A673 (cell line): ENCODE data around the gene EIF4G1.

ENCODE experiments used
- EZH2 ChIP-seq: fragments of 200-600 bp; sonication (generic); IDR thresholded peaks from 2 replicates; pipeline ENCODE4 v1.6.1; 2017; ENCODE audit warnings: borderline replicate concordance, low read depth, mild to moderate bottlenecking, mixed read lengths, antibody characterized with exemption, low read length; ENCODE audit not compliant: poor library complexity, severe bottlenecking
- TF ChIP-seq, protein P1 (sequence below): fragments of 300-800, 200-600 bp; sonication (generic); conservative IDR thresholded peaks from 2 replicates; pipeline ENCODE4 v1.5.1; 2017; ENCODE audit warnings: low read depth, mild to moderate bottlenecking, antibody characterized with exemption, low read length, moderate library complexity, mixed read lengths

DNA sequence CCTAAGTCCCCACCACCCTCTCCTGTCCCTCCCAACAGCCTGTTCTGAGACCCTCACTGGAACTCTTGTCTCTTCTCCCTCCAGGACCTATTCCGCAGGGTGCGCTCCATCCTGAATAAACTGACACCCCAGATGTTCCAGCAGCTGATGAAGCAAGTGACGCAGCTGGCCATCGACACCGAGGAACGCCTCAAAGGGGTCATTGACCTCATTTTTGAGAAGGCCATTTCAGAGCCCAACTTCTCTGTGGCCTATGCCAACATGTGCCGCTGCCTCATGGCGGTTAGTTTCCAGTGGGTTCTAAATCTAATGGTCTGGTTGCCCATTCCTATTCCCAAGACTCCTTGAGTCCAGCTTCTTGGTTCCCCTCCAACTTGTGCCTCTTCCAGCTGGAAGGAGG is 9.3 kb downstream of the EIF4G1 start:
- TF ChIP-seq, protein P1, sequence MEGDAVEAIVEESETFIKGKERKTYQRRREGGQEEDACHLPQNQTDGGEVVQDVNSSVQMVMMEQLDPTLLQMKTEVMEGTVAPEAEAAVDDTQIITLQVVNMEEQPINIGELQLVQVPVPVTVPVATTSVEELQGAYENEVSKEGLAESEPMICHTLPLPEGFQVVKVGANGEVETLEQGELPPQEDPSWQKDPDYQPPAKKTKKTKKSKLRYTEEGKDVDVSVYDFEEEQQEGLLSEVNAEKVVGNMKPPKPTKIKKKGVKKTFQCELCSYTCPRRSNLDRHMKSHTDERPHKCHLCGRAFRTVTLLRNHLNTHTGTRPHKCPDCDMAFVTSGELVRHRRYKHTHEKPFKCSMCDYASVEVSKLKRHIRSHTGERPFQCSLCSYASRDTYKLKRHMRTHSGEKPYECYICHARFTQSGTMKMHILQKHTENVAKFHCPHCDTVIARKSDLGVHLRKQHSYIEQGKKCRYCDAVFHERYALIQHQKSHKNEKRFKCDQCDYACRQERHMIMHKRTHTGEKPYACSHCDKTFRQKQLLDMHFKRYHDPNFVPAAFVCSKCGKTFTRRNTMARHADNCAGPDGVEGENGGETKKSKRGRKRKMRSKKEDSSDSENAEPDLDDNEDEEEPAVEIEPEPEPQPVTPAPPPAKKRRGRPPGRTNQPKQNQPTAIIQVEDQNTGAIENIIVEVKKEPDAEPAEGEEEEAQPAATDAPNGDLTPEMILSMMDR, result no peak
- TF ChIP-seq EZH2, result no peak
